SK-N-SH treated with all-trans-retinoic acid at 6 μM for 48 hours (cell line): ENCODE results near the gene OR7A5.
"Not testable (repeated sequence)": the region's sequence is repeated elsewhere in the genome, so short reads cannot be mapped to it uniquely, and the experiment has no call there.

Experiments
- ATAC-seq: fragments of 200-7000 bp; cut with Tn5 transposase; 3 replicates; pipeline ENCODE4 v1.9.1; 2020; ENCODE audit warnings: mild to moderate bottlenecking, moderate library complexity
- ARNTL ChIP-seq: fragments of 450-650 bp; formaldehyde crosslinking; IDR thresholded peaks from 2 replicates; pipeline ENCODE4 v1.5.0; 2020; ENCODE audit warnings: low read depth, mild to moderate bottlenecking, moderate library complexity, borderline replicate concordance
- CSDC2 ChIP-seq: fragments of 250-450 bp; sonication (Bioruptor Pico); IDR thresholded peaks from 2 replicates; pipeline ENCODE4 v1.5.0; 2020; ENCODE audit warnings: mild to moderate bottlenecking, moderate library complexity
- ESRRG ChIP-seq: fragments of 250-450 bp; sonication (Bioruptor Pico); IDR thresholded peaks from 2 replicates; pipeline ENCODE4 v1.6.1; 2021; ENCODE audit warnings: mild to moderate bottlenecking
- GLIS3 ChIP-seq: fragments of 250-450 bp; sonication (Bioruptor Pico); IDR thresholded peaks from 2 replicates; pipeline ENCODE4 v1.5.0; 2020; ENCODE audit warnings: mild to moderate bottlenecking, moderate library complexity
- ISL1 ChIP-seq: fragments of 250-450 bp; sonication (Bioruptor Pico); IDR thresholded peaks from 2 replicates; pipeline ENCODE4 v2.1.2; 2022; ENCODE audit warnings: mild to moderate bottlenecking, moderate library complexity
- OSR1 ChIP-seq: fragments of 250-450 bp; sonication (Bioruptor Pico); IDR thresholded peaks from 2 replicates; pipeline ENCODE4 v1.8.0; 2022; ENCODE audit warnings: moderate library complexity, mild to moderate bottlenecking, inconsistent platforms
- PPARA ChIP-seq: fragments of 250-450 bp; sonication (Bioruptor Pico); IDR thresholded peaks from 2 replicates; pipeline ENCODE4 v1.5.0; 2020; ENCODE audit warnings: mild to moderate bottlenecking, borderline replicate concordance
- RARB ChIP-seq: fragments of 250-450 bp; sonication (Bioruptor Pico); IDR thresholded peaks from 2 replicates; pipeline ENCODE4 v1.8.0; 2021; ENCODE audit warnings: mild to moderate bottlenecking, moderate library complexity
- SNAI2 ChIP-seq: fragments of 250-450 bp; sonication (Bioruptor Pico); IDR thresholded peaks from 2 replicates; pipeline ENCODE4 v1.5.0; 2020; ENCODE audit warnings: mild to moderate bottlenecking, moderate library complexity
- TCF4 ChIP-seq: fragments of 250-450 bp; sonication (Bioruptor Pico); IDR thresholded peaks from 2 replicates; pipeline ENCODE4 v1.8.0; 2021; ENCODE audit warnings: mild to moderate bottlenecking, moderate library complexity, borderline replicate concordance
- TOX ChIP-seq: fragments of 250-450 bp; sonication (Bioruptor Pico); IDR thresholded peaks from 2 replicates; pipeline ENCODE4 v1.8.0; 2021; ENCODE audit warnings: mild to moderate bottlenecking, moderate library complexity, borderline replicate concordance
- TSHZ2 ChIP-seq: fragments of 250-450 bp; sonication (Bioruptor Pico); IDR thresholded peaks from 2 replicates; pipeline ENCODE4 v1.5.0; 2020; ENCODE audit warnings: mild to moderate bottlenecking, moderate library complexity
- ZC3H10 ChIP-seq: fragments of 250-450 bp; sonication (Bioruptor Pico); IDR thresholded peaks from 2 replicates; pipeline ENCODE4 v1.5.1; 2021; ENCODE audit warnings: mild to moderate bottlenecking, moderate library complexity
- ZFP3 ChIP-seq: fragments of 250-450 bp; sonication (Bioruptor Pico); IDR thresholded peaks from 2 replicates; pipeline ENCODE4 v1.5.0; 2020; ENCODE audit warnings: mild to moderate bottlenecking, moderate library complexity
- ZFP30 ChIP-seq: fragments of 450-650 bp; formaldehyde crosslinking; IDR thresholded peaks from 2 replicates; pipeline ENCODE4 v1.5.0; 2022; ENCODE audit warnings: mild to moderate bottlenecking, moderate library complexity
- ZNF565 ChIP-seq: fragments of 450-650 bp; formaldehyde crosslinking; conservative IDR thresholded peaks from 2 replicates; pipeline ENCODE4 v1.5.0; 2020; ENCODE audit warnings: low read depth, mild to moderate bottlenecking, moderate library complexity
- ZNF70 ChIP-seq: fragments of 450-650 bp; formaldehyde crosslinking; IDR thresholded peaks from 2 replicates; pipeline ENCODE4 v1.5.0; 2020; ENCODE audit warnings: mild to moderate bottlenecking, moderate library complexity
- ZNF8 ChIP-seq: fragments of 450-650 bp; formaldehyde crosslinking; IDR thresholded peaks from 2 replicates; pipeline ENCODE4 v1.5.0; 2020; ENCODE audit warnings: mild to moderate bottlenecking, moderate library complexity
- TF ChIP-seq, protein P1 (sequence below): fragments of 250-450 bp; sonication (Bioruptor Pico); IDR thresholded peaks from 2 replicates; pipeline ENCODE4 v1.5.1; 2021; ENCODE audit warnings: mild to moderate bottlenecking, moderate library complexity
- TF ChIP-seq, protein P2 (sequence below): fragments of 250-450 bp; sonication (Bioruptor Pico); IDR thresholded peaks from 2 replicates; pipeline ENCODE4 v1.8.0; 2021; ENCODE audit warnings: low read depth, mild to moderate bottlenecking, moderate library complexity, borderline replicate concordance
- TF ChIP-seq, protein P3 (sequence below): fragments of 250-450 bp; sonication (Bioruptor Pico); IDR thresholded peaks from 2 replicates; pipeline ENCODE4 v1.5.1; 2020; ENCODE audit warnings: low read depth, mild to moderate bottlenecking, moderate library complexity

The OR7A5 gene

GRCh38 chr19:14798760-14799159 lies 36.2 kb downstream of the OR7A5 start:
- no peak for TF ChIP-seq ARNTL (CRISPR knock-in tag)
- TF ChIP-seq ZNF70 (CRISPR knock-in tag), result no peak
- no peak for TF ChIP-seq RARB (CRISPR knock-in tag)
- no peak for TF ChIP-seq ZNF565
- TF ChIP-seq PPARA (CRISPR knock-in tag), result no peak
- no peak for TF ChIP-seq ZFP3 (CRISPR knock-in tag)
- TF ChIP-seq ISL1 (CRISPR knock-in tag), result no peak

GRCh38 chr19:14796021-14796420 lies 39.0 kb downstream of the OR7A5 start:
- no peak for ATAC-seq
- TF ChIP-seq PPARA (CRISPR knock-in tag) (no peak), ZFP3 (CRISPR knock-in tag) (no peak), SNAI2 (no peak), TSHZ2 (CRISPR knock-in tag) (no peak), TOX (CRISPR knock-in tag) (no peak), ISL1 (CRISPR knock-in tag) (no peak), CSDC2 (CRISPR knock-in tag) (no peak), RARB (CRISPR knock-in tag) (no peak)
- TF ChIP-seq, protein P1, sequence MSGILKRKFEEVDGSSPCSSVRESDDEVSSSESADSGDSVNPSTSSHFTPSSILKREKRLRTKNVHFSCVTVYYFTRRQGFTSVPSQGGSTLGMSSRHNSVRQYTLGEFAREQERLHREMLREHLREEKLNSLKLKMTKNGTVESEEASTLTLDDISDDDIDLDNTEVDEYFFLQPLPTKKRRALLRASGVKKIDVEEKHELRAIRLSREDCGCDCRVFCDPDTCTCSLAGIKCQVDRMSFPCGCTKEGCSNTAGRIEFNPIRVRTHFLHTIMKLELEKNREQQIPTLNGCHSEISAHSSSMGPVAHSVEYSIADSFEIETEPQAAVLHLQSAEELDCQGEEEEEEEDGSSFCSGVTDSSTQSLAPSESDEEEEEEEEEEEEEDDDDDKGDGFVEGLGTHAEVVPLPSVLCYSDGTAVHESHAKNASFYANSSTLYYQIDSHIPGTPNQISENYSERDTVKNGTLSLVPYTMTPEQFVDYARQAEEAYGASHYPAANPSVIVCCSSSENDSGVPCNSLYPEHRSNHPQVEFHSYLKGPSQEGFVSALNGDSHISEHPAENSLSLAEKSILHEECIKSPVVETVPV, result no peak

More at GRCh38 chr19:14798760-14799159, 36.2 kb downstream of the OR7A5 start:
- ATAC-seq, result no peak

- no peak for TF ChIP-seq RARB (CRISPR knock-in tag)
- no peak for TF ChIP-seq CSDC2 (CRISPR knock-in tag)
- no peak for TF ChIP-seq ZNF70 (CRISPR knock-in tag)
- no peak for TF ChIP-seq OSR1 (CRISPR knock-in tag)
- no peak for ATAC-seq
These were observed 39.8 kb downstream of the OR7A5 start for GRCh38 chr19:14795078-14795721.

GRCh38 chr19:14792250-14792649 lies 42.7 kb downstream of the OR7A5 start:
- ATAC-seq, result not testable (repeated sequence)

DNA sequence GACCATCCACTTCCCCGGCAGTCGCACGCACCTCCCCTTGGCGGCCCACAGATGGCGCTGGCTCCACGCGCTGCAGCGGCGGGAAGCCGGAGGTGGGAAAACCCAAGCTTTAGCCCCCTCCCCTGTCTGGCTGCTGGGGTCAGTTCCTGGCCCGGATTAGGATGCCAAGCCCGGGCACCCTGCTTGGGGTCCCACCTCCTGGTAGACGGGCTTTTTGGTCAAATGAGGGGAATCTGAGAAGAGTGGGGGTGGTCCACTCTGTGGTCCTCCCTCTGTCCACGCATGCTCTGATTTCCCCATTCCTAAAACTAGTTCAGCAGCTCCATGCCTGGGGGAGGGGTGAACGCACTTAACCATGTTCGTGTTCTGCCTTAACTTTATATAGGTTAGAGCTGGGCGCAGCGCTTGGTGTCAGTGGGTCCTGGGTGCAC lies 48.5 kb downstream of the OR7A5 start:
- no peak for TF ChIP-seq ZNF565
- no peak for TF ChIP-seq TCF4 (CRISPR knock-in tag)
- TF ChIP-seq RARB (CRISPR knock-in tag), result no peak
- TF ChIP-seq ZC3H10 (CRISPR knock-in tag), result no peak
- no peak for TF ChIP-seq SNAI2
- TF ChIP-seq ZFP30 (CRISPR knock-in tag), result no peak
- TF ChIP-seq ZNF70 (CRISPR knock-in tag), result no peak
- no peak for TF ChIP-seq OSR1 (CRISPR knock-in tag)
- no peak for TF ChIP-seq ZNF8 (CRISPR knock-in tag)
- TF ChIP-seq, protein P2, sequence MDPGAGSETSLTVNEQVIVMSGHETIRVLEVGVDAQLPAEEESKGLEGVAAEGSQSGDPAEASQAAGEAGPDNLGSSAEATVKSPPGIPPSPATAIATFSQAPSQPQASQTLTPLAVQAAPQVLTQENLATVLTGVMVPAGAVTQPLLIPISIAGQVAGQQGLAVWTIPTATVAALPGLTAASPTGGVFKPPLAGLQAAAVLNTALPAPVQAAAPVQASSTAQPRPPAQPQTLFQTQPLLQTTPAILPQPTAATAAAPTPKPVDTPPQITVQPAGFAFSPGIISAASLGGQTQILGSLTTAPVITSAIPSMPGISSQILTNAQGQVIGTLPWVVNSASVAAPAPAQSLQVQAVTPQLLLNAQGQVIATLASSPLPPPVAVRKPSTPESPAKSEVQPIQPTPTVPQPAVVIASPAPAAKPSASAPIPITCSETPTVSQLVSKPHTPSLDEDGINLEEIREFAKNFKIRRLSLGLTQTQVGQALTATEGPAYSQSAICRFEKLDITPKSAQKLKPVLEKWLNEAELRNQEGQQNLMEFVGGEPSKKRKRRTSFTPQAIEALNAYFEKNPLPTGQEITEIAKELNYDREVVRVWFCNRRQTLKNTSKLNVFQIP (CRISPR knock-in tag), result no peak
- TF ChIP-seq CSDC2 (CRISPR knock-in tag), result no peak
- no peak for TF ChIP-seq ISL1 (CRISPR knock-in tag)
- TF ChIP-seq, protein P1, result no peak
- TF ChIP-seq, protein P3, sequence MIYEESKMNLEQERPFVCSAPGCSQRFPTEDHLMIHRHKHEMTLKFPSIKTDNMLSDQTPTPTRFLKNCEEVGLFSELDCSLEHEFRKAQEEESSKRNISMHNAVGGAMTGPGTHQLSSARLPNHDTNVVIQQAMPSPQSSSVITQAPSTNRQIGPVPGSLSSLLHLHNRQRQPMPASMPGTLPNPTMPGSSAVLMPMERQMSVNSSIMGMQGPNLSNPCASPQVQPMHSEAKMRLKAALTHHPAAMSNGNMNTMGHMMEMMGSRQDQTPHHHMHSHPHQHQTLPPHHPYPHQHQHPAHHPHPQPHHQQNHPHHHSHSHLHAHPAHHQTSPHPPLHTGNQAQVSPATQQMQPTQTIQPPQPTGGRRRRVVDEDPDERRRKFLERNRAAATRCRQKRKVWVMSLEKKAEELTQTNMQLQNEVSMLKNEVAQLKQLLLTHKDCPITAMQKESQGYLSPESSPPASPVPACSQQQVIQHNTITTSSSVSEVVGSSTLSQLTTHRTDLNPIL (CRISPR knock-in tag), result no peak
- no peak for TF ChIP-seq ARNTL (CRISPR knock-in tag)
- TF ChIP-seq PPARA (CRISPR knock-in tag), result no peak
- no peak for TF ChIP-seq GLIS3 (CRISPR knock-in tag)
- no peak for TF ChIP-seq TOX (CRISPR knock-in tag)
- TF ChIP-seq ESRRG, result no peak
- ATAC-seq, result peak; percentile 58; the same call in 2 of the 3 replicates

- ATAC-seq, result not testable (repeated sequence)
These were observed 49.7 kb downstream of the OR7A5 start for GRCh38 chr19:14785102-14785793.

GRCh38 chr19:14784730-14785101 lies 50.3 kb downstream of the OR7A5 start:
- ATAC-seq, result not testable (repeated sequence)
